ENCODE measurements around the gene COLQ.

COLQ gene

DNA sequence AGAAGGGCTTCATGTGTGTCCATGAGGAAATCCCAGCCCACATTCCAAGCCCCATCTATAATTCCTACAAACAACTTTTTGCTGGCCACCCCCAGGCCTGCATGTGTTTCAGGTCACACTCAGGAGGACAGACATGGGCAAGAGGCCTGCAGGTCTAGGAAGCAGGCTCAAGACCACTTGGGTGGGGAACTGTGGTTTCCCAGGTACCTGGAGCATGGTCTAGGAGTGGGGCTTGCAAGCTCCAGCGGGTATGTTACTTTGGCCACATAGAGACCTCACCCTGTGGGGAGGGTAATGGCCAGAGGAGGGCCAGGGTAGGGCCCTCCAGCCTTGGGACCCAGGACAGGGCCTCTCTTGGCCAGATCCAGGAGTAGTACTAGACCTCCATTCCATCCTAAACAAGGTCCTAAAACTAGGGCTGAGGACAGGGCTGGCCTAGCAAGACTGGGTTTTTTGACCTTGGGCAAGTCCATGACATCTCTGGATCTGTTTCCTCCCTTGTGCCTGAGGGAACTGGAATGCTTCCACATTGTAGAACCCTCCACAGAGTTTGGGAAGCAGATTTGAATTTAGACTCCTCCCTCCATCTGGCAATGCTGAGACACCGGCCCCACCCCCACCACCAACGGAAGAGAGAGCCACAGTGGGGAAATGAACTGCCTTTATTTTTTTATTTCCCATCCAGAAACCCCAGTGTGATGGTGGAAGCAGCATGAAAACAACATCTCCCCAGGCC is 71.8 kb downstream of the COLQ start:
- peaks cover 3% of the 10 kb centered on the region for H3K9me3 ChIP-seq (ENCODE audit: insufficient read depth, low read depth, low read length)
- no peak for DNase-seq
- H4K91ac ChIP-seq (ENCODE audit: low read depth, low read length), result peak overlapping the region; percentile 28

DNA sequence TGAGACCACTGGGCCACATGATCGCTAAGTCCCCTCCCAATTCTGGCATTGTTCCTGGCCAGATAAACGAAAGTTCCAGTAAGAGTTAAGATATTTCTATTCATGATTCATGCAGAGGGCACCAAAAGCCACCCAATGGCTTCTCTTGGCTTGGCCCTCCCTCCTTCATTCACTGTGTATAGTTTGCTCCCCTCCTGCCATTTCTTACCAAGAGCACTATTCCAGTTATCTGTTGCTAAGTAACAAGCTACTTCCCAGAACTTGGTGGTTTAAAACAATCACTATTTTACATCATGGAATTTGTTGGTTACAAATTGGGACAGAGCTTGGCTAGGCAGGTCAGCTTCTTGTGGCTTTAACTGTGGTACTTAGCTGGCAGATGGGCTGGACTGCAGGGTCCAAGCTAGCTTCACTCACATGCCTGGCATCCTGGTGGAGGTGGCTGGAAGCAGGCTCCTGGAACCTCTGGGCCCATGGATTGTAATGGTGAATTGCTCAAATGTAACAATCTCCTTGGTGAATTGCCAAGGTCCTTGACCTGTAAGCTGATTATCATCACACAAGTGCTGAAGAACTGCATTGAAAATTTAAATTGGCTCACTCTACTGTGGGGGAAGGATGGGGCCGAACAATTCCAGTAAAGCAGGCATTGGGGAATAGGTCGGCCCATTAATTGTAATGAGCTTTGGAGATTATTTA is 77.5 kb downstream of the COLQ start:
- H3K9me3 ChIP-seq (ENCODE audit: insufficient read depth, low read depth, low read length), result no peaks in the 10 kb centered on the region
- H3K14ac ChIP-seq (ENCODE audit: low read length), result no peak overlapping the region
- H2BK12ac ChIP-seq (ENCODE audit: low read length), result no peak overlapping the region
- no peak for DNase-seq
- no peak overlapping the region for H3K23ac ChIP-seq (ENCODE audit: low read length)
- H4K91ac ChIP-seq (ENCODE audit: low read depth, low read length), result no peak overlapping the region
- H3K4me1 ChIP-seq (ENCODE audit: control insufficient read depth in 1 of 2, insufficient read depth in 2 of 2, low read length in 2 of 2), result no peaks in the 10 kb centered on the region
- H4K8ac ChIP-seq (ENCODE audit: low read depth, low read length), result no peak overlapping the region
- no peak overlapping the region for H4K12ac ChIP-seq (ENCODE audit: low read depth, low read length)
- no peak overlapping the region for H3K9ac ChIP-seq (ENCODE audit: low read length)
- no peak overlapping the region for H2BK5ac ChIP-seq (ENCODE audit: low read depth, low read length, poor library complexity)
- no peak overlapping the region for H3K4me2 ChIP-seq (ENCODE audit: low read length)
- WGBS (ENCODE audit: extremely low coverage, insufficient coverage, insufficient read length), result no CpG with 5 or more reads among the region's 4 CpGs
- H3K79me1 ChIP-seq (ENCODE audit: low read length), result no peaks in the 10 kb centered on the region
- no peak overlapping the region for H2AFZ ChIP-seq (ENCODE audit: insufficient read depth, low read length, poor library complexity)
- H3K27ac ChIP-seq (ENCODE audit: low read depth, low read length), result no peak overlapping the region
- peaks cover 6 to 21% of the 10 kb centered on the region in 2 experiments for H3K36me3 ChIP-seq (ENCODE audit: control insufficient read depth in 1 of 2, insufficient read depth in 2 of 2, low read length in 2 of 2)
- no peaks in the 10 kb centered on the region for H3K27me3 ChIP-seq (ENCODE audit: insufficient read depth, low read length)
- H2AK5ac ChIP-seq (ENCODE audit: low read length), result no peak overlapping the region
- no peak overlapping the region for H3K4ac ChIP-seq (ENCODE audit: low read depth, low read length)
- H3K18ac ChIP-seq (ENCODE audit: low read length), result no peak overlapping the region
- no peak overlapping the region for H3K4me3 ChIP-seq (ENCODE audit: low read depth, low read length)
- no peak overlapping the region for H2BK120ac ChIP-seq (ENCODE audit: insufficient read depth, low read length, poor library complexity)
- no peaks in the 10 kb centered on the region for H3K79me2 ChIP-seq (ENCODE audit: control insufficient read depth, insufficient read depth, low read length, poor library complexity)

More for the DNA sequence above, 71.8 kb downstream of the COLQ start:
- no CpG with 5 or more reads among the region's 3 CpGs for WGBS (ENCODE audit: extremely low coverage, insufficient coverage, insufficient read length)
- Histone ChIP-seq H3K36me3 (ENCODE audit: control insufficient read depth in 1 of 2, insufficient read depth in 2 of 2, low read length in 2 of 2) (no peaks in the 10 kb centered on the region), H3K9ac (ENCODE audit: low read length) (no peak overlapping the region), H4K12ac (ENCODE audit: low read depth, low read length) (no peak overlapping the region), H3K27me3 (ENCODE audit: insufficient read depth, low read length) (no peaks in the 10 kb centered on the region), H2AK5ac (ENCODE audit: low read length) (no peak overlapping the region), H2BK120ac (ENCODE audit: insufficient read depth, low read length, poor library complexity) (no peak overlapping the region), H3K4me2 (ENCODE audit: low read length) (no peak overlapping the region), H3K18ac (ENCODE audit: low read length) (no peak overlapping the region), H3K14ac (ENCODE audit: low read length) (no peak overlapping the region), H3K79me2 (ENCODE audit: control insufficient read depth, insufficient read depth, low read length, poor library complexity) (no peaks in the 10 kb centered on the region), H2AFZ (ENCODE audit: insufficient read depth, low read length, poor library complexity) (no peak overlapping the region), H3K27ac (ENCODE audit: low read depth, low read length) (no peak overlapping the region), H4K8ac (ENCODE audit: low read depth, low read length) (no peak overlapping the region), H3K23ac (ENCODE audit: low read length) (no peak overlapping the region), H2BK5ac (ENCODE audit: low read depth, low read length, poor library complexity) (no peak overlapping the region), H3K4me3 (ENCODE audit: low read depth, low read length) (no peak overlapping the region), H3K79me1 (ENCODE audit: low read length) (no peaks in the 10 kb centered on the region), H3K4me1 (ENCODE audit: control insufficient read depth in 1 of 2, insufficient read depth in 2 of 2, low read length in 2 of 2) (peaks cover 0 to 1% of the 10 kb centered on the region in 2 experiments), H2BK12ac (ENCODE audit: low read length) (no peak overlapping the region), H3K4ac (ENCODE audit: low read depth, low read length) (no peak overlapping the region)

DNA sequence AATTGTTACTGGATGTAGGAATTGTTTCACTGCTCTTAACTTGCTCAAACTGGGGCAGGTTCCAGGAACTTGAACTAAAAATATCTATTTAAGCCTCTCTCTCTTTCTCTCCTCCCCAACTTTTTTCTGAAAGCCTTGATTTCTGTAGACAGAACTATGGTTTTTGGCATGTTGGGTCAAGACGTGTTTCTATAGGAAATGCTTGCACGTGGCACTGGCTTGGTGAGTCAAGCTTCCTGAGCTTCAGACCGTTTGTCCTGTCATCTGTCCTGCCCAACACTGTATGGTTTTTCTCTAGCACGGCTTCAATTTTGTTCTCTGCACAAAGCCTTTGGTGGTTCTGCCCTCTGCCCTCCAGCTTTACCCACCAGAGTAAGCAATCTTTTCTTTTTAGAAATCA is 80.6 kb downstream of the COLQ start:
- Histone ChIP-seq H3K4ac (ENCODE audit: low read depth, low read length) (no peak overlapping the region), H3K4me3 (ENCODE audit: low read depth, low read length) (no peak overlapping the region), H3K18ac (ENCODE audit: low read length) (no peak overlapping the region), H2AK5ac (ENCODE audit: low read length) (no peak overlapping the region), H3K9me3 (ENCODE audit: insufficient read depth, low read depth, low read length) (no peaks in the 10 kb centered on the region), H3K79me1 (ENCODE audit: low read length) (no peaks in the 10 kb centered on the region), H2AFZ (ENCODE audit: insufficient read depth, low read length, poor library complexity) (no peak overlapping the region), H3K4me2 (ENCODE audit: low read length) (no peak overlapping the region), H3K9ac (ENCODE audit: low read length) (no peak overlapping the region), H2BK12ac (ENCODE audit: low read length) (no peak overlapping the region), H3K14ac (ENCODE audit: low read length) (no peak overlapping the region), H3K27me3 (ENCODE audit: insufficient read depth, low read length) (no peaks in the 10 kb centered on the region), H3K79me2 (ENCODE audit: control insufficient read depth, insufficient read depth, low read length, poor library complexity) (no peaks in the 10 kb centered on the region), H4K91ac (ENCODE audit: low read depth, low read length) (no peak overlapping the region), H3K23ac (ENCODE audit: low read length) (no peak overlapping the region), H4K8ac (ENCODE audit: low read depth, low read length) (no peak overlapping the region), H3K27ac (ENCODE audit: low read depth, low read length) (no peak overlapping the region), H3K4me1 (ENCODE audit: control insufficient read depth in 1 of 2, insufficient read depth in 2 of 2, low read length in 2 of 2) (no peaks in the 10 kb centered on the region), H3K36me3 (ENCODE audit: control insufficient read depth in 1 of 2, insufficient read depth in 2 of 2, low read length in 2 of 2) (peaks cover 16 to 41% of the 10 kb centered on the region in 2 experiments), H4K12ac (ENCODE audit: low read depth, low read length) (no peak overlapping the region), H2BK5ac (ENCODE audit: low read depth, low read length, poor library complexity) (no peak overlapping the region), H2BK120ac (ENCODE audit: insufficient read depth, low read length, poor library complexity) (no peak overlapping the region)
- WGBS (ENCODE audit: extremely low coverage, insufficient coverage, insufficient read length), result no CpG with 5 or more reads among the region's 4 CpGs
- peak; percentile 10 to 21 for DNase-seq

DNA sequence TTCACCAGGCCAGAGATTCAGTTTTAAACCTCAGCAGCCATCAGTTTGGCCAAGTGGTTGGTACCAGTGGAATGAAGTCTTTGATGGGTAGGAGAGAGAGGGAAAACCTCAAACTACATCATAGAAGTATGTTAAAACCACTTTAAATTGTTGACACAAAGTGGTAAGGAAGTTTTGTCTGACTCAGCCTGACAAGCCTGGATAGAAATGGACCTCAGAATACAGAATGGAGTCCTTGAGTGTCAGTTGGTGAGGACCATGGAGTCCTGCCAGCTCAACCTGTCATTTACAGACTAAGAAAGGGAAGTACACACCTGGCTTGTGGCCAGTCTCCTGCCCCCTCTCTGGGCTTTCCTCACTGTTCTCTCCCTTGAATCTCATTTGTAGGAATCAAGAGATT is 82.0 kb downstream of the COLQ start:
- Histone ChIP-seq H3K9me3 (ENCODE audit: insufficient read depth, low read depth, low read length) (no peaks in the 10 kb centered on the region), H2BK120ac (ENCODE audit: insufficient read depth, low read length, poor library complexity) (no peak overlapping the region), H3K27ac (ENCODE audit: low read depth, low read length) (no peak overlapping the region), H3K9ac (ENCODE audit: low read length) (no peak overlapping the region), H3K4ac (ENCODE audit: low read depth, low read length) (no peak overlapping the region), H3K4me2 (ENCODE audit: low read length) (no peak overlapping the region), H2AK5ac (ENCODE audit: low read length) (no peak overlapping the region), H3K4me3 (ENCODE audit: low read depth, low read length) (no peak overlapping the region), H4K8ac (ENCODE audit: low read depth, low read length) (no peak overlapping the region), H3K23ac (ENCODE audit: low read length) (no peak overlapping the region), H2BK5ac (ENCODE audit: low read depth, low read length, poor library complexity) (no peak overlapping the region), H3K79me2 (ENCODE audit: control insufficient read depth, insufficient read depth, low read length, poor library complexity) (no peaks in the 10 kb centered on the region), H2BK12ac (ENCODE audit: low read length) (no peak overlapping the region), H3K27me3 (ENCODE audit: insufficient read depth, low read length) (no peaks in the 10 kb centered on the region), H2AFZ (ENCODE audit: insufficient read depth, low read length, poor library complexity) (no peak overlapping the region), H4K91ac (ENCODE audit: low read depth, low read length) (no peak overlapping the region), H4K12ac (ENCODE audit: low read depth, low read length) (no peak overlapping the region), H3K36me3 (ENCODE audit: control insufficient read depth in 1 of 2, insufficient read depth in 2 of 2, low read length in 2 of 2) (peaks cover 19 to 47% of the 10 kb centered on the region in 2 experiments), H3K79me1 (ENCODE audit: low read length) (no peaks in the 10 kb centered on the region), H3K18ac (ENCODE audit: low read length) (no peak overlapping the region), H3K14ac (ENCODE audit: low read length) (no peak overlapping the region), H3K4me1 (ENCODE audit: control insufficient read depth in 1 of 2, insufficient read depth in 2 of 2, low read length in 2 of 2) (no peaks in the 10 kb centered on the region)
- no peak for DNase-seq
